ENCODE results near the gene ABCB9.
"Not testable (repeated sequence)": the region's sequence is repeated elsewhere in the genome, so short reads cannot be mapped to it uniquely, and the experiment has no call there.

ABCB9 gene

DNA sequence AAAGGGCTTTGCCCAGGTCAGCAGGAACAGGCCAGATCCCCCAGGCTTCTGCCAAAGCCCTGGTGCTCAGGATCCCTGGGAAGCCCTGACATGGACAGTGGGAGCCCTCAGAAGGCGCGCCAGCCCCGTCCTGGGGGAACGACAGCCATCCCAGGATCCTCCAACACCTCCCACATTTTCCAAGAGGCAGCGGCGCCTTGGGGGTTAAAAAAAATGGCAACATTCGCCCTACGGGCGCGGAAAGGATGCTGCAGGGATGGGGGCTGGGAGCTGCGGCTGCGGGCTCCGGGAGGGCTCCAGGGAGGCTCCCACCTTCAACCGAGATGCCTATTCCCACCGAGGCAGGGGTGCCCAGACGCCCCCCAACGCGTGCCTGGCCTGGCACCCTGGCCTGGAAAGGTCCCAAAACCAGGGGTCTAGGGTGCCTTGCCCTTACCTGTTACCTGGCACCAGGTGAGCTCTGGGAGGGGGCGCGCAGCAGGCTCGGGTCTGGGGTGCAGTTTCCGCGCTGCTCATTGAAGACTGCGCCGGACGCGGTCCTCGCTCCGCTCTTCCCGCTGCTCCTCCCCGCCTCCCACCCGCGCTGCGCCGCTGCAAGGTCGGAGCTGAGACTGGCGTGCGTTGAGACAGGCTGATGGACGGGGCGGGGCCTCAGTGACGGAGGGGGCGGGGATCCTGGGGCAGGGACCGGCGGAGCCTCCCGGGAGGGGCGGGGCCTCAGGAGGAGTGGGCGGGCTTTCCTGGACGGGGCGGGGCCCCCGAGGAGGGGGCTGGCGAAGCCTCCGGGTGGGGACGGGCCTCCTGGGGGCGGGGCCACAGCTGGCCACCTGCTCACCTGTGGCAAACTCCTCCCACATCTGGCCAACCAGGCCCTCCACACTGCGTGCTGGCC, at the start of gene ABCB9:
TSS of gene ABCB9 (minus strand) at position 613 of the 892 bp plus-strand sequence. CDS start 6,228 bp downstream, outside the sequence.
- DNase-seq (ENCODE audit: low spot score): peak; percentile 91

DNA sequence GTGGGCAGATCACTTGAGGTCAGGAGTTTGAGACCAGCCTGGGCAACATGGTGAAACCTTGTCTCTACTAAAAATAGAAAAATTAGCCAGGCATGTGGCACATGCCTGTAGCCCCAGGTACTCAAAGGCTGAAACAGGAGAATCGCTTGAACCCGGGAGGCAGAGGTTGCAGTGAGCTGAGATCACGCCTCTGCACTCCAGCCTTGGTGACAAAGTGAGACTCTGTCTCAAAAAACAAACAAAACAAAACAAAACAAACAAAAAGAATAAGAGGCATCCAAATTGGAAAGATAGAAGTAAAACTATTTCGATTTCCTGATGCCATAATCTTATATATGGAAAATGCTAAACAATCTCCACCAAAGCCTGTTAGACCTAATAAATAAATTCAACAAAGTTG, 48.2 kb upstream of the ABCB9 start:
- not testable (repeated sequence) for DNase-seq (ENCODE audit: low spot score)

DNA sequence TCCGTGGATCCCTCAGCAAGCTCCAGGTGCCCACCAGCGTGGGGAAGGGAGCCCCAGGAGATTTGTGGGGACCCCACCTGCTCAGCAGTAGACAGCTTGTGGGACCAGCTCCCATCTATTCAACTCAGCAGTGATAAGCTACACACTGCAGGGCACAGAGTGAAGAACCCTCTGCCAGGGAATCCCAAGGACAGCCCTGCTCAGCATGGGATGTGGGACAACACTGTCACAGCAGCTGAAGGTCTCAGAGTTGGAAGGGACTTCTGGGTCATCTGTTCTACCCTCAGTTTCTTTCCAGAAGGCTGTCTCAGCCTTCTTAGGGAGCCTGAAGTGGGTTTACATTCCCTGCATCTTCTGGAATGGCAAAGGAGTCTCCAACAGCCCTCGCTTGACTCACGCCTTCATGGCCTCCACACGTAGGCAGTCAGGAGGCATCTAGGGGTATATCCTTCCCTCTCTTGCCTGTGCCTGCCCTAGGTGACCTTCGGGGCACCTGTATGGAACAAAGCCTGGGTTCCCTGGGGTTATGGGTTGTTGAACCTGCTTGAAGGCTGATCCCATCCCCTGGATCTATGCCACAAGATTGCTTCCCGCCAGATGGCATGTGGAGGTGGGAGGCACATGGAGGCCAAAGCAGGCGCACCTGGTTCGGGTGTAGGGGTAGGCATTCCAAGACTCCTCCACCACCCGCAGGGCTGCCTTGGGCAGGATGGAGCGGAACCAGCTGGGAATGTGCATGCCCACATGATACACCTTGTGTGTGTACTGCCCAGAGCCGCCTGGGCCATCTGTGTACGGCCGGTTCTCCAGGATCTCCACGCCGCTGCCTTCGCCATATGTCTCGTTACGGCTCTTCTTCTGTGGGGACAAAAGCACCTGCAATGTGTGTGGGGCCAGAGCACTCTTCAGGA, 47.2 kb upstream of the ABCB9 start:
- no peak for DNase-seq (ENCODE audit: low spot score)

DNA sequence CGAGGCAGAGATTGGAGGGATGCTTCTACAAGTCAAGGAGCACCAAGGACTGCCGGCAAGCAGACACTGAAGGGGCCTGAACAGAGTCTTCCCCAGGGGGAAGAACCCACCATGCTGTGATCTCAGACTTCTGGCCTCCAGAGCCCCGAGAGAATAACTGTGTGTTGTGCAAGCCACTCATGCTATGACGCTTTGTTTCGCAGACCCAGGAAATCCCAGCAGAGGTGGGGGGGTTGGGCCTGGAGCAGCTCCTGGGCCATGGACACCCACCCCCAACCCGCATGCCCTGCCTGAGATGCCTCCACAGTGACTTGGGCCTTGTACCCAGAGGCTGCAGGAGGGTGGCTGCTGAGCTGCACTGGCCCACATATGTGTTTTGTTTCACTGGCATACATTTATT, 45.4 kb upstream of the ABCB9 start:
- no peak for DNase-seq (ENCODE audit: low spot score)

DNA sequence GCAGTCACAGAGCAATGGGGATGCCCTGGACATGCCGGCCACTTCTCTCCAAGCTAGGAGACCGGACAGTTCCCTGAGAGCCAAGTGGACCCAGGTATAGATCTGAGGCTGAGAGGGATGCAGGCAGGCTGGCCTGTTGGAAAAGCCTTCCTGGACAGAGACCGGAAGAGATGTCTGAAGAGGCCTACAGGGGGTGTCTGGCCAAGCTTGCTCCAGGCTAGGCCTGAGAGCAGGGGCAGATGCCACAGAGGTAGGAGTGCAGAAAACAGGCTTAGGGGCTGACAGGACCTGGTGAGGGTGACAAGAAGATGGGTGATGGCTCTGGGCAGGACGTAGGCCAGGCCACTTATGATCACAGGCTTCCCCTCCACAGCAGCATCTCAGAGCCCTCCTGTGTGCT, 44.4 kb upstream of the ABCB9 start:
- no peak for DNase-seq (ENCODE audit: low spot score)

DNA sequence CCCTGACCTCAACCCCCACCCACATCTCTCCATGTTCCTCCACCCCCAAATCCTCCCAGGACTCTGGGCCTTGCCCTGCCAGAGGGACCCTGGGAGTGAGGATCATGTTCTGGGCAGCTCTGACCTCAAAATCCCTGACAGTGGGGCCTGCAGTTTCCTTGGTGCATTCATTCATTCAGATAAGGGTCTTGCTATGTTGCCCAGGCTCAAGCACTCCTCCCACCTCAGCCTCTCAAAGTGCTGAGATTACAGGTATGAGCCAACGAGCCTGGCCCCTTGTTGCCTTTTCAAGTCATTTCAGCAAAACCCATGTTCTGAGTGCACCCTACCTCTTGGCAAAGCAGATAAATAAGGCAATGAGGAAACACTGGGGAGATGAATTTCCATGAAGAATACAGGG, 43.8 kb upstream of the ABCB9 start:
- no peak for DNase-seq (ENCODE audit: low spot score)

DNA sequence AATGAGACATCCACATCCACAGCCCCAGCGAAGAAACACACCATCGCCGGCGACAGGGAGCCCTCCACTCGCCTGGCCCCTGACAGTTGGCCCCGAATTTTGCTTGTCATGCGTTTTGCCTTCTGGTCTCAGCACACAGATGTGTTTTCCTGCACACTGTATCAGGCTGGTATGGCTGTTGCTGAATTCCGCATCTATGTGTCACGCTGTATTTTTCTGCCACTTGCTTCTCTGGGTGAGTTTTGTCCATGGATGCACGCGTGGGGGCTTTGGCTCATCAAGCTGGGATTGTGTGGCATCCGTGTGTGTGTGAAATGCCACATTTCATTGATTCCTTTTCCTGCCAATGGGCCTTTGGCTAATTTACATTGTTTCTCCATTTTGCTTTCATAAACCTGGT, 40.7 kb upstream of the ABCB9 start:
- DNase-seq (ENCODE audit: low spot score): no peak

DNA sequence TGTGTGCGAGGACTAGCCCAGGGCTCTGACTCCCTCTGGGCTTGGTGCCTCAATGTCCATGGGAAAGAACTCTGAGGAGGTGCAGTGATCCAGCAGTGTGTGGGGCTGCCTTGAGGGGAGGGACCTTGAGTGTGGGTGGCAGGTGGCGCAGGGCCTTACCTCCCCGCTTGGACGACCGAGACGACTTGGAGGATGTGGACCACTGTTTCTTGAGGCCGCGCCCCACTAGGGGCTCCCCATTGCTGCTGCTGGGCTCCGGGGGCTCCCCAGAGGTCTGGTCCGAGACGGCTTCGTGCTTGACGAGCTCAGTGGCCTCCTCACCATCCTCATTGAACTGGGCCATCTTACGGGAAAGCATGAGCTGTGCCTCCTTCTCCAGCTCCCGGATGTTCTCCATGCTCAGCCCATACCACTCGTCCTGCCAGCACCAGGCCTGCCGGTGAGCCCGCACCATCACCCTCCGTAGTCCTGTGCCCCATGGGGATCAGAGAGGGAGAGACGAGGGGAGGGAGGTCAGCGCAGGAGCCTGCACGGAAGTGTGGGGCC, 38.9 kb upstream of the ABCB9 start:
- DNase-seq (ENCODE audit: low spot score): no peak

DNA sequence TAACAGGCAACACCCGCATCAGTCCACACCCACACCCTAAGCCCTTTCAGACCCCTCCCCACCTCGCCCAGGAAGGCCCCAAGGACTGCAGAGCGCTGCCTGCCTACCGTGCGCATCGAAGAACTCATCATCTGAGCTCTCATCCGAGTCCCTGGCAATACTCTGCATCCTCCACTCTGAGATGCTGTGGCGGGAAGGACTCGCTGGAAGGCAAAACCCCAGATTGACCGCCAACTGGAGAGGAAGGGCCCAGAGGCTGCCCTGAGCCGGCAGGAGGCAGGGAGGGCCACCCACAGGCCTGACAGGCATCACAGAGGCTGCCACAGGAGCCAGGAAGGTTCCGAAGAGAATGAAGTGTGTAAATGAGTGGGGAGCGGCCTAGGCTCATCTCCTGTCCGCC, 38.0 kb upstream of the ABCB9 start:
- DNase-seq (ENCODE audit: low spot score): no peak

DNA sequence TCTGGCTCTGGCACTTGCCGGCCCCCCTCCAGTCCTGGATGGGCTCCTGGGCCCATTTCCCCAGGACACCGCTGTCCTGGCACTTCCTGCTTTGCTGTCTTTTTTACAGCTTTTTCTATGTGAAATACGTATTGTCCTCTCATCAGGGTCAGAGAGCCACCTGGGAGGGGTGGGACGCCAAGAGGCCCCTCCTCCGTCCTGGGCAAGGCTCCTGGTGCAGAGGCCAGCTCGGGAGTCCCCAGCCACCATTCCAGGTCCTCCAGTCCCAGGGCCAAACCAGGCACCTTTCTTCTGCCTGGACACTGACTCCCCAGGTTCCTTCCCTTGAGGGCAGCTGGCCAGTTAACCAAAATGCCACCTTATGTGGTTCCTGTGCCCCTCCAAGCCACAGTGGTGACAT, 37.0 kb upstream of the ABCB9 start:
- DNase-seq (ENCODE audit: low spot score): no peak

DNA sequence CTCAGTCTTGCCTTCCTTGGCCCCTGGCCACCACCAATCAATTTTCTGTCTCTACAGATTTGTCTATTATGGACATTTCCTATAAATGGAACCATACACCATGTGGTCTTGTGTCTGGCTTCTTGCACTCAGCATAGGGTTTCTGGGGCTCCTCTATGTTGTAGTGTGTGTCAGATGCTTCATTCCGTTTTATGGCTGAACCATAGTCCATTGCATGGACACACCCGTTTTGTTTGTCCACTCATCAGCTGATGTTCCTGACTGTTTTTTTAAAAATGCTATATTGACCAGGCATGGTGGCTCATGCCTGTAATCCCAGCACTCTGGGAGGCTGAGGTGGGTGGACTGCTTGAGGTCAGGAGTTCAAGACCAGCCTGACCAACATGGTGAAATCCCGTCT, 35.2 kb upstream of the ABCB9 start:
- DNase-seq (ENCODE audit: low spot score): no peak

DNA sequence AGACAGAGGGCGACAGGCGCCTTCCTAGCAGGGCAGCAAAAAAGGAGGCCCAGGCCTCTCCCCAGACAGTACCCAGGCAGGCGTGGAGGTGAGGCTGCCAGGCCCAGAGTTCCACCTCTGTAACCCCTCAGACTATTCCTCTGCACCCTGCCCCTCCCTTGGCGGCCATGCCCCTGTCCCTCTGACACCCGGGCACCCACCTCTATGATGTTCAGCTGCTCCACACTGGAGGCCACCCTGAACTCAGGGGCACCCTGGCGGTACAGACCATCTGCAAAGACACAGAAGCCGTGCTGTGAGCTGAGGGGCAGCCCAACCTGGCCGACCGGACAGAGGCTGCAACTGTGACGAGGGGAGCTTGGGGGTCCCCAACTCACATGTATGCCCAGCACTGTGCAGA, 34.3 kb upstream of the ABCB9 start:
- no peak for DNase-seq (ENCODE audit: low spot score)

DNA sequence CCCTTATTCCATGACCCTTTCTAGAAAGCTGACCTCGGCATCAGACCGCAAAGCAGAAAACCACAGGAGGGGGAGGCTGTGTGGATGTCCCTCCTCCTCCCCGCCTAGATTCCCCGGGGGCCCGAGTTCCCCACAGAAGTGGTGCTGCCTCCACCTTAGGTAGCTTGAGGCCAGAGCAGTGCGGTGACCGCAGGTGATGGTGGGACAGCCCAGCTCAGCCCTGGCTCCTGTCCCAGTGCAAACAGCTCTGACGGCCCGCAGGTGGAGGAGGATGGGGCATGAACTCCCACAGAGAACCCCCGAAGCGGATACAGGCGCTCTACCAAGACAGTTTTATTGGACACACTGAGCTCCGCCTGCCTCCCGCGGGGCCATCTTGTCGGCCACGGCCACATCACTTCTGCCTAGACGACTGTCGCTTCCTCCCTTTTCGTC, 33.7 kb upstream of the ABCB9 start:
- DNase-seq (ENCODE audit: low spot score): no peak

DNA sequence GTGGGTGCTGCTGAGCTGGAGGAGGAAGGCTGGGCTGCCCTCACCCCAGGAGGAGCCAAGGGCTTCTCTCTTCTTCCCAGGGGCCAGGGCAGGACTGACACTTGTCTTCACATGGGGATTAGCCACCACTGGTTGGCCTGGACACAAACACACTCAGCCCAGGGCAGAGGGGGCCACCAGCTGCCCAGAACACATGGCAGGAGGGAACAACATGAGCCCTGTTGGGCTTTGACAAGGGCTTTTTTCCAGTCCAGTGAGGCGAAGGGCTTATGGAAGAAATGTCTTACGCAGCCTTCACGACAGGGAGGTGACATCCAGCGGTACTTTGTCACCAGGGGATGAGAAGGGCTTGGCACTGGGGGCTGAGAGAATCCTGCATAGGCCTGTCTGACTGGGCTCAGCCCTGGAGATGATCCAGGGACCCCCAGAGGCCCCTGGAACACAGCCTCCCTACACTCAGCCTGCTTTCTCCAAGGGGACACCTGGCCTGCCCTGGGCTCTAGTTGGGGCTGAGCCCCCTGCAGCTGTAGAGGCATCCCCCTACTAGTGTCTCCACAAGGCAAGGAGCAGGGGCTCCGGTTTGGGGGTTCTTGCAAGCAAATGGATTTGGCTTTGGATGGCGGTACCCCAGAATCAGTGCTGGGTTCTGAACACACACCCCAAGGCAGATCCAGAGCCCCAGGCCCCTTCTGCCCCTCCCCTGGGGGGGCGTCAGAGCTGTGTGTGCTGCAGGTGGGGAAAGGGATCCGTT, 33.1 kb upstream of the ABCB9 start:
- no peak for DNase-seq (ENCODE audit: low spot score)

DNA sequence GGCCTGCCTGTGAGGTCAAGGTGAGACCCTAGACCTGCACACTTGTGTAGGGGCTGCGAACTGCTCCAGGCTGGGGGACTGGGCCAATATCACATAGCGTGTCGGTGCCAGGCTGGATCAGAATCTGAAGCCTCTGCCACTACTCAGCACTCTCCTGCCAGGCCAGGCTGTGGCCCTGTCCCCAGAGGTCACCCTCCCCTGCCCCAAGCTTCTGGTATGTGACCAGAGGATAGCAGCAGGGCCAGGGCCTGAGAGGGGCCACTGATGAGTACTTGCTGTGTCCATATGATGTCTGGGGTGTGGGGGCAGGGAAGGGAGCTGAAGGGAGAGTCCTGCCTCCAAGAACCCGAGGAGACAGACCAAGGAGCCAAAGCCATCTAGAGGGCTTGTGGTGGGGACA, 32.1 kb upstream of the ABCB9 start:
- DNase-seq (ENCODE audit: low spot score): no peak

DNA sequence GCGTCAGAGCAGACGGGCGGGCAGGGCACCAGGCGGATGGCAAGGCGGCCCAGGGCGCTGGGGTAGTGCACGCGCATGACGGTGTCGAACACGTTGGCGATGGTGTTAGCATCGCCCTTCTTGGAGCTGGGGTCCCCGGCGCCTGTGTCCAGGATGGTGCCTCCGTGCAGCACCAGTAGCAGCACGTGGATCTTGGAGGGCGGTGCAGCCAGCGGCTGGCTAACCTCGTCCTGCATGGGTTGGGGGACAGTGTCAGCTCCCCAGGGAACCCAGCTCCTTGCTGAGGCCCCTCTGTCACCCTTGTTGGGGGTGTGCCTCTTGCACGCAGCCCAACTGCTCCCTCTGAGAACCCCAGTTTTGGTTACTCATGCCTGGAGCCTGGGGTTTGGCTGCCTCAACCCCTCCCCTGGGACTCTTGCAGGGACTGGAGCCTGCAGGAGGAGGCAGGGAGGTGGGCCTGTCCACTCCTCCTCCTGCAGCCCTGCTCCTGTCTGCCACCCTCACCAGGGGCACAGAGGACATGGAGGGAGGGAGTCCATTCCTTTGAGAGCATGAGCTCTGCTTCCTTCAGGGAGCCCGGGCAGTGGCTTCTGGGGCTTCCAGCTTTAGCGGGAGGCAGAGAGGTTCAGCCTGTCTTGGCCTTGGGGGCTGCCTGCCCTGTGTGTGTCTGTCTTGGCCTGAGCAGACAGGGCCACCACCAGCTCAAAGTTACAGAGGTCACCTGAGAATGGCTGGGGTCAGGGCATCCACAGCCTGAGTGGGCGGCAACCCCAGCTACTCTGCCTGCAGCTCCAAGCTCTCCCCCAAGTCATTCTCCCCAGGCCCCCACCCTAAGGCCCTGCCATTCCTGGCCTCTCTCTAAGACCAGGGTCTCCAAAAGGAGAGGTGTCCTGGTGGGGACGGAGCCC, 31.3 kb upstream of the ABCB9 start:
- no peak for DNase-seq (ENCODE audit: low spot score)

DNA sequence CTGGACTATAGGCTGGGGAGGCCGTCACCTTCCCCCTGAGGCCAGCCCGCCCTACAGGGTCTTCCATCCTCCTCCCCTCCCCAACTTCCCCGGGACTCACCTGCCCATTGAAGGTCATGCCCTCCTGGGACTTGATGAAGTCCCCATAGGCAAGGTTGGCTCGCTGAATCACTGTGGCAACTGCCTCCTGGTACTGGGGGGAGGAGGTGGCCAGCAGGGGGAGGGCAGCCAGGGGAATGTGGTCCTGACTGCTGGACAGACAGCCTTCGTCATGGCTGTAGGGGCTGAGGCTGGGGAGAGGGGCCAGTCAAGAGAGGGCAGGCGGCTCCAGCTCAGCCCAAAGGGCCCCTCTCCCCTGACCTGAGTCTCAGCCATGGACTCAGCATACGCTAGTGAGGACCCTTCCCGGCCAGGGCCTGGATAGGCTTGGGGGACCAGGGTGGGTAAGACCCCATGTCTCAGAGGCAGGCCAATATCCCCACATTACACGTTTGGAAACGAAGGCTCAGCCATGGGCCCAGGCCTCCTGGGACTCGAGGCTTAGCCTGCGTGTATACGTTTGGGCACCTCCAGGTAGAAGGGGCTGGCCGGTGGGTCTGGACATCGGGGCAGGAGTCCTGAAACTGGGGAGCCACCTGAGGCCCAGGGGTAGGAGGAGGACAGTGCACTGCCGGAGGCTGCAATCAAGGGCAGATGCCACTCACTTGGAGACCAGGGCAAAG, 30.5 kb upstream of the ABCB9 start:
- no peak for DNase-seq (ENCODE audit: low spot score)

DNA sequence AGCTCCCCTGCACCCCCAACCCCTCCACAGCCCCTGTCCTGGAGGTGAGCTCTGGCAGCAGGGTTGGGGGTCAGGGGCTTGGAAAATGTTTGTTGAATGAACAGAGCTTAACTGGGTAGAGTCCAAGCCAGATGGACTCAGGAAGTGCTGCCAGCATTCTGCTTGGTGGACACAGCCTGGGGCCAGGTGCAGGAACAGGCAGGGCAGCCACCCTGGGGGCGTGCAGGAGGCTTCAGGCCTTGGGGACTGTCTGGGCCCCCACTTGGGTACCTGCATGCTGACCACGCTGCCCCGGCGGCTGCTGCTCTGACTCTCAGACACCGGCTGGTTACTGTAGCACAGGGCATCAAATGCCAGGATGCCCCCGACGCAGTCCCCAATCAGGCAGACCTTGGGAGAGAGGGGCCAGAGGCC, 29.9 kb upstream of the ABCB9 start:
- DNase-seq (ENCODE audit: low spot score): no peak

DNA sequence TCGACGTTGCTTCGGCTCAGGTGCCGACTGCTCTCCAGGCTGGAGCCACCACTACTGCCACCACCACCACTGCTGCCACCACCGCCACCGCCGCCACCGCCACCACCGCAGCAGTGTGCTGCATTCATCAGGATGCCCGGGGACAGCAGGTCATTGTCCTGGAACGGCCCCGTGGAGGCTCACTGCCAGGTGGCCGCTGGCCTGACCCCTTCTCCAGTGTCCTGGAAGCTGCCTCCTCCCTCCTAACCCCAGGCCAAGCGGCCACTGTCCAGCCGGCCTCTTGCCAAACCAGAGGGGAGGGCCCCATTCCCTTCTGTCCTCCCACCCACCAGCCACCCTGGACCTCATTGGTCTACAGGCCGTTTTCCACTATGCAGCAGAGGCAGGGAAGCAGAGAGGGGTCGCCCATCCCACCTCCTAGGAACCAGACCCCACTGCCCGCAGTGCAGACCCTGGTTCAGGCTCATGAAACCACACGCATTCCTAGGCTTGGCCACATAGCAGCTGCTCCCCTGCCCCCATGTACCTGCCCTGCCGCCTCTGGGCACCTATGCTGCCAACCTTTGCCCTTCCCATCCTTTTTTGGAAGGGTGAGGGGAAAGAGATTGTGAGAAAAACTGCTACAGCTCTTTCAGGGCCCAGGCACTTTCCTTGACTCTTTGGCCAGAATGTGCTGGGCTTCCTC, 29.4 kb upstream of the ABCB9 start:
- no peak for DNase-seq (ENCODE audit: low spot score)

All from activated CD4-positive, alpha-beta T cell treated with anti-CD3 and anti-CD28 coated beads, Interleukin-2, Interleukin-4, amounts not matched to agents 100 ng/mL and 50 ng/mL, durations not matched to agents 16 hours and 8 hours (primary cell).